ENCODE data around the gene PCDHGA7.
"Not testable (repeated sequence)": the region's sequence is repeated elsewhere in the genome, so short reads cannot be mapped to it uniquely, and the experiment has no call there.

The PCDHGA7 gene

GRCh38 chr5:141366016-141366896, 16.3 kb upstream of the PCDHGA7 start:
- DNase-seq (ENCODE audit: low spot score): no peak

GRCh38 chr5:141369994-141370848, 12.3 kb upstream of the PCDHGA7 start, which contains the start of gene PCDHGB3:
Gene PCDHGB3 (plus strand): TSS chr5:141370242. CDS start chr5:141370395, 153 bp downstream.
- no peak for DNase-seq (ENCODE audit: low spot score)

- no peak for DNase-seq (ENCODE audit: low spot score)
Measured at GRCh38 chr5:141371572-141372475, 10.7 kb upstream of the PCDHGA7 start.

GRCh38 chr5:141373673-141374317, 8.7 kb upstream of the PCDHGA7 start, which contains the start of gene PCDHGA6:
Gene PCDHGA6 (plus strand): TSS chr5:141373891. CDS start chr5:141374084, 193 bp downstream.
- no peak for DNase-seq (ENCODE audit: low spot score)

GRCh38 chr5:141374627-141375026, 7.9 kb upstream of the PCDHGA7 start:
- DNase-seq (ENCODE audit: low spot score): no peak

- not testable (repeated sequence) for DNase-seq (ENCODE audit: low spot score)
Measured at GRCh38 chr5:141375444-141376155, 6.9 kb upstream of the PCDHGA7 start.

- no peak for DNase-seq (ENCODE audit: low spot score)
Measured at GRCh38 chr5:141383345-141383744, 803 bp downstream of the PCDHGA7 start.

- DNase-seq (ENCODE audit: low spot score): no peak
Measured at GRCh38 chr5:141384471-141385267, 2.1 kb downstream of the PCDHGA7 start.

- not testable (repeated sequence) for DNase-seq (ENCODE audit: low spot score)
Measured at GRCh38 chr5:141387557-141388311, 5.2 kb downstream of the PCDHGA7 start, which contains the start of gene PCDHGB4. Gene PCDHGB4 (plus strand): TSS chr5:141387698. CDS start chr5:141387885, 187 bp downstream.

- DNase-seq (ENCODE audit: low spot score): no peak
Measured at GRCh38 chr5:141388661-141389060, 6.1 kb downstream of the PCDHGA7 start.

GRCh38 chr5:141389153-141390042, 6.9 kb downstream of the PCDHGA7 start:
- no peak for DNase-seq (ENCODE audit: low spot score)

- DNase-seq (ENCODE audit: low spot score): no peak
Measured at GRCh38 chr5:141392429-141393198, 10.1 kb downstream of the PCDHGA7 start, which contains the start of gene PCDHGA8. Gene PCDHGA8 (plus strand): TSS chr5:141392633. CDS start chr5:141392814, 181 bp downstream.

- DNase-seq (ENCODE audit: low spot score): no peak
Measured at GRCh38 chr5:141393267-141393666, 10.7 kb downstream of the PCDHGA7 start.

- not testable (repeated sequence) for DNase-seq (ENCODE audit: low spot score)
Measured at GRCh38 chr5:141394401-141395187, 12.1 kb downstream of the PCDHGA7 start.

- DNase-seq (ENCODE audit: low spot score): not testable (repeated sequence)
Measured at GRCh38 chr5:141397756-141398551, 15.4 kb downstream of the PCDHGA7 start, which contains the start of gene PCDHGB5. Gene PCDHGB5 (plus strand): TSS chr5:141397947. CDS start chr5:141398128, 181 bp downstream.

Measured in hematopoietic multipotent progenitor cell treated with erythropoietin and hydrocortisone succinate and interleukin-3 and kit ligand, for 17 days (in vitro differentiated cells).